ENCODE results near the gene ZNF736. TPM values are rescaled to one million over a fixed set of nuclear protein-coding genes. Genes with fewer than 3 reads are reported as not detected.

ZNF736 gene
- total RNA-seq, 1 donor from 2014 or later: 3.8 TPM

GRCh38 chr7:64373017-64373416 lies 59.3 kb downstream of the ZNF736 start:
- ATAC-seq: no peak
- intact Hi-C loops (cut with micrococcal nuclease): no loop called here
- no peak for DNase-seq

DNA sequence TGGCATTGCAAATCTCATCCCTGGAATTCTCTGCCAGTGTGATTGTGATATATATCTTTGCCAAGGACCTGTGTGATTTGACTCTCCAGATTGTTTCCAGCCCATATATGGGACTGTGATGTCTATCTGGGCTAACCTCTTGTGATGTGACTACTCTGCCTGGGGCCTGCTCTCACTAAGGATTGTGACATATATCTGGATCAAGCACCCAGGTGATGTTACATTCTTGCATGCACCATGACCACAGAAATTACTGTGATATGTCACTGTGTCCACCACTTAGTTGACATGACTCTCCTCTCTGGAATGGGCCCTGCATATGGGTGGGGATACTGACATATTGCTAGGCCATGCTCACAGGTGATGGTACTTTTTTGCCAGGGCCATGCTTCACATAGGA lies 86.6 kb downstream of the ZNF736 start:
- ATAC-seq (no peak), DNase-seq (no peak)
- intact Hi-C loops (cut with micrococcal nuclease): no loop called here

Other genes with a start within 250 kb of the ZNF736 start
- not detected for gene ZNF735, start 106.8 kb upstream of the ZNF736 start, total RNA-seq
- not detected for gene ZNF679, start 85.5 kb upstream of the ZNF736 start, total RNA-seq
- 21.8 TPM for gene ZNF680, start 249.1 kb downstream of the ZNF736 start, total RNA-seq